PFSK-1 (cell line): ENCODE results near the gene NEGR1.

ENCODE experiments used
- FOXP2 ChIP-seq: optimal IDR thresholded peaks from 2 replicates; pipeline ENCODE3; 2011; ENCODE audit warnings: borderline replicate concordance, control low read depth, inconsistent platforms; ENCODE audit not compliant: insufficient read depth; ENCODE audit errors: extremely low read length, extremely low read depth
- POLR2AphosphoS5 ChIP-seq: IDR thresholded peaks from 2 replicates; pipeline ENCODE4 v1.6.1; 2012; ENCODE audit warnings: low read depth, mild to moderate bottlenecking, control low read depth, low read length, moderate library complexity
- SIN3A ChIP-seq: IDR thresholded peaks from 2 replicates; pipeline ENCODE4 v1.6.1; 2012; ENCODE audit warnings: mild to moderate bottlenecking, low read length, moderate library complexity, borderline replicate concordance; ENCODE audit not compliant: insufficient read depth
- TAF1 ChIP-seq: IDR thresholded peaks from 2 replicates; pipeline ENCODE4 v1.6.1; 2012; ENCODE audit warnings: low read length, control low read depth, borderline replicate concordance; ENCODE audit not compliant: insufficient read depth
- TF ChIP-seq, protein P1 (sequence below), 2 experiments: IDR thresholded peaks; 2 replicates each; pipeline versions ENCODE4 v1.6.1 to v1.8.0; 2011 to 2012; ENCODE audit warnings: low read depth in 2 of 2, low read length in 2 of 2, control low read depth in 1 of 2, inconsistent platforms in 1 of 2, mild to moderate bottlenecking in 1 of 2, moderate library complexity in 1 of 2; ENCODE audit not compliant: insufficient read depth in 1 of 2

The NEGR1 gene

GRCh38 chr1:71600023-71600422, 682.3 kb downstream of the NEGR1 start:
- TF ChIP-seq TAF1 (no peak), SIN3A (no peak), POLR2AphosphoS5 (no peak), FOXP2 (no peak)
- TF ChIP-seq, protein P1, sequence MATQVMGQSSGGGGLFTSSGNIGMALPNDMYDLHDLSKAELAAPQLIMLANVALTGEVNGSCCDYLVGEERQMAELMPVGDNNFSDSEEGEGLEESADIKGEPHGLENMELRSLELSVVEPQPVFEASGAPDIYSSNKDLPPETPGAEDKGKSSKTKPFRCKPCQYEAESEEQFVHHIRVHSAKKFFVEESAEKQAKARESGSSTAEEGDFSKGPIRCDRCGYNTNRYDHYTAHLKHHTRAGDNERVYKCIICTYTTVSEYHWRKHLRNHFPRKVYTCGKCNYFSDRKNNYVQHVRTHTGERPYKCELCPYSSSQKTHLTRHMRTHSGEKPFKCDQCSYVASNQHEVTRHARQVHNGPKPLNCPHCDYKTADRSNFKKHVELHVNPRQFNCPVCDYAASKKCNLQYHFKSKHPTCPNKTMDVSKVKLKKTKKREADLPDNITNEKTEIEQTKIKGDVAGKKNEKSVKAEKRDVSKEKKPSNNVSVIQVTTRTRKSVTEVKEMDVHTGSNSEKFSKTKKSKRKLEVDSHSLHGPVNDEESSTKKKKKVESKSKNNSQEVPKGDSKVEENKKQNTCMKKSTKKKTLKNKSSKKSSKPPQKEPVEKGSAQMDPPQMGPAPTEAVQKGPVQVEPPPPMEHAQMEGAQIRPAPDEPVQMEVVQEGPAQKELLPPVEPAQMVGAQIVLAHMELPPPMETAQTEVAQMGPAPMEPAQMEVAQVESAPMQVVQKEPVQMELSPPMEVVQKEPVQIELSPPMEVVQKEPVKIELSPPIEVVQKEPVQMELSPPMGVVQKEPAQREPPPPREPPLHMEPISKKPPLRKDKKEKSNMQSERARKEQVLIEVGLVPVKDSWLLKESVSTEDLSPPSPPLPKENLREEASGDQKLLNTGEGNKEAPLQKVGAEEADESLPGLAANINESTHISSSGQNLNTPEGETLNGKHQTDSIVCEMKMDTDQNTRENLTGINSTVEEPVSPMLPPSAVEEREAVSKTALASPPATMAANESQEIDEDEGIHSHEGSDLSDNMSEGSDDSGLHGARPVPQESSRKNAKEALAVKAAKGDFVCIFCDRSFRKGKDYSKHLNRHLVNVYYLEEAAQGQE (IDR thresholded peaks at IDR 0.05; ENCODE audit: insufficient read depth in 1 of 2, low read depth in 2 of 2, low read length in 2 of 2), result no peak

DNA sequence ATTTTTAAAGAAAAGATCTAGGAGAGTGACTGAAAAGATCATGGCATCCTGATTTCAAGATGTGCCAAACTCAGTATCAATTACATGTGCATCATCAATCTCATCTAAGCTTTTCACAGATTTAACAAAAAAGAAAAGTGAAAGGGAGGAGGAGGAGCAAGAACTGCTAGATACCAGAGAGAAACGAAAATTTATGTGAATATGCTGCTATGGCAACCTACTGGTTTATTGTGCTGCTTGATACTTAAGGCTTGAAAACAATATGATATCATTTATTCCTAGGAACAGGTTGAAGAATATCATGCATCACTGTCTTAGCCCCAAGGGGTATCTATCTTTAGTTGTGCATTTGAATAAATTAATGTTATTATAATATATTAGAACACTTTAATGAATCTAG, 683.0 kb downstream of the NEGR1 start:
- TF ChIP-seq SIN3A (no peak), FOXP2 (no peak), POLR2AphosphoS5 (no peak), TAF1 (no peak)
- TF ChIP-seq, protein P1 (IDR thresholded peaks at IDR 0.05; ENCODE audit: insufficient read depth in 1 of 2, low read depth in 2 of 2, low read length in 2 of 2), result no peak

DNA sequence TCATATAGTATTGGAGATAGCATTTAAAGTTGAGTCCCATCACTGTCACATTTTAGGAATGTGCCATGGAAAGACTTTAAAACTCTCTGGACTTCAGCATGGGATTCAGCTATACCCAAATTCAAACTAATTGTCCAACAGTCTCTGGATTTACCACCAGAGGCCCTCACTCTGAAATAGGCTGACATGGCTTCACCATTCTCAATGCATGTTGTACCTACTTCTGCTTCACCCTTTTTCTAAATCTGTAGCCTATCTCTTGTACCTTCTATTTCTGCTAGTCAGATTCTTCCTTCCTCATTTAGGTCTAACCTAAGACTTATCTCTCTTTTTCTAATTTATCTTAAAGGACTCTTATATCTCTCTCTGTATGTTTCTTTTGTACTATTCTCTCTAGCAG, 688.8 kb downstream of the NEGR1 start:
- no peak for TF ChIP-seq POLR2AphosphoS5
- TF ChIP-seq TAF1, result no peak
- no peak for TF ChIP-seq FOXP2
- TF ChIP-seq SIN3A, result no peak
- TF ChIP-seq, protein P1 (IDR thresholded peaks at IDR 0.05; ENCODE audit: insufficient read depth in 1 of 2, low read depth in 2 of 2, low read length in 2 of 2), result no peak

GRCh38 chr1:71592646-71593274, 689.6 kb downstream of the NEGR1 start:
- TF ChIP-seq, protein P1 (IDR thresholded peaks at IDR 0.05; ENCODE audit: insufficient read depth in 1 of 2, low read depth in 2 of 2, low read length in 2 of 2), result no peak
- no peak for TF ChIP-seq POLR2AphosphoS5
- TF ChIP-seq TAF1, result no peak
- no peak for TF ChIP-seq SIN3A
- no peak for TF ChIP-seq FOXP2

GRCh38 chr1:71589005-71589404, 693.3 kb downstream of the NEGR1 start:
- TF ChIP-seq, protein P1 (IDR thresholded peaks at IDR 0.05; ENCODE audit: insufficient read depth in 1 of 2, low read depth in 2 of 2, low read length in 2 of 2), result no peak
- TF ChIP-seq SIN3A (no peak), TAF1 (no peak), FOXP2 (no peak), POLR2AphosphoS5 (no peak)
